HFF-Myc (cell line): ENCODE results near the gene C4BPB.

ENCODE experiments used
- DNase-seq: peaks from one replicate; pipeline ENCODE4 v3.0.0-alpha.2; 2011; ENCODE audit warnings: low read depth; ENCODE audit errors: extremely low read depth
- H3K4me3 ChIP-seq: replicated peaks from 2 replicates; pipeline ENCODE4 v1.5.1; 2011; ENCODE audit warnings: low read depth, mild to moderate bottlenecking, control low read depth, low read length
- CTCF ChIP-seq: IDR thresholded peaks from 2 replicates; pipeline ENCODE4 v1.5.1; 2012; ENCODE audit warnings: mild to moderate bottlenecking, low read depth, low read length, control low read depth; ENCODE audit errors: missing control alignments

The C4BPB gene

DNA sequence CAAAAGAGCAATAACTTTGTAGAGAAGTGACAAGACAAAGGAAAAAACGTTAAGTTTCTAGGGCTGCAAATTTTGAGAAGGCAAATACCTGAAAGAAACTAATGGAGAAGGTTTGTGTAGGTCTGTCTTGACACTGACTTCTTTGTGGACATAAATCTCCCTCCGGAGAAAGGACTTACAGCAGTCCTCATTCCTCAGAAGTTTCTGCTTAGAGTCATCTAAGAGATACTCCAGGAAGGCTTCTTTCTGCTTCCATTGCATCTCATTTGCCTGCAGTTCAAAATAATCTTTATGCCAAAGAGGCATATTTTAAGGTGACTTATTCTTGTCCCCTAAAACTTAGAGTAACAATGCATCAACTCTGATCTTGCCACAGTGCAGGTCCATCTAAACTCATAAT is 4.4 kb upstream of the C4BPB start:
- H3K4me3 ChIP-seq: no peak overlapping the region
- no peak for DNase-seq
- TF ChIP-seq CTCF: no peak

- DNase-seq: peak; percentile 29
- peak; percentile 52 for TF ChIP-seq CTCF
- no peak overlapping the region for H3K4me3 ChIP-seq
Measured at GRCh38 chr1:207084701-207085180, 3.9 kb upstream of the C4BPB start.

DNA sequence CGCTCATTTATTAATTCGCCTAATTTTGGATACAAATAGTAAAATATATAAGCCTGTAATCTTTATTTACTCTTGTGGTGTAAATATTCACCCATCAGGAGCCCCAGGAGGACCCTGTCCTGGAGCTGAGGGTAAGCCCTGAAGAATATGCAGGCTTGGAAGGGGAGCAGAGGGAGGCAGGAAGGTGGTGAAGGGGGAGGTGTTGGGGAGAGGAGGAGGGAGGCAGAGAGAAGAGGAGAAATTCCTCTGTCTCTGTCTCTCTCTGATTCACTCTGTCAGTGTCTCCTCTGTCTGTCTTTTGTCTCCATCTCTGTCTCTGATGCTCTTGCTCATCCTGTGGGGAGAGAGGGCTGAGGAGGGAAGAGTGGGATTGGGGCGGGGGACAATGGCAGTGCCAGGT is 2.8 kb upstream of the C4BPB start:
- no peak overlapping the region for H3K4me3 ChIP-seq
- TF ChIP-seq CTCF: no peak
- DNase-seq: no peak

DNA sequence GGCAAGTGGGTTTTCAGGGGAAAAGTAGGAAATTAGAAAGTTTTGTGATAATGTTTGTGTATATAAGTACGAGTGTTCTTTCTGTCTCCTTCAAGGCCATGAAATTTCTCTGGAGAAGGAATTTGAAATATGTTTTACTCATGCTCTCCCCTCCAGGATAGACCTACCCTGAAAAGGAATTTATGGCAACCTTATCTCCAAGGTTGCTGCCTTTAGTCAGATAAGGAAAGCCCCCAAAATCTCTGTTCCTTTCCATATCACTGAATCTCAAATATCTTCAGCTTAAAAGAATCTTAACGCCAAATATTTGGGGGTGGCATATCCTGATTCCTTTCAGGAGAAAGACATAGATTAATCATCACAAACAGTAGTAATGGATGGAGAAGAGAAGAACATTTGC is 499 bp upstream of the C4BPB start:
- TF ChIP-seq CTCF: no peak
- H3K4me3 ChIP-seq: no peak overlapping the region

DNA sequence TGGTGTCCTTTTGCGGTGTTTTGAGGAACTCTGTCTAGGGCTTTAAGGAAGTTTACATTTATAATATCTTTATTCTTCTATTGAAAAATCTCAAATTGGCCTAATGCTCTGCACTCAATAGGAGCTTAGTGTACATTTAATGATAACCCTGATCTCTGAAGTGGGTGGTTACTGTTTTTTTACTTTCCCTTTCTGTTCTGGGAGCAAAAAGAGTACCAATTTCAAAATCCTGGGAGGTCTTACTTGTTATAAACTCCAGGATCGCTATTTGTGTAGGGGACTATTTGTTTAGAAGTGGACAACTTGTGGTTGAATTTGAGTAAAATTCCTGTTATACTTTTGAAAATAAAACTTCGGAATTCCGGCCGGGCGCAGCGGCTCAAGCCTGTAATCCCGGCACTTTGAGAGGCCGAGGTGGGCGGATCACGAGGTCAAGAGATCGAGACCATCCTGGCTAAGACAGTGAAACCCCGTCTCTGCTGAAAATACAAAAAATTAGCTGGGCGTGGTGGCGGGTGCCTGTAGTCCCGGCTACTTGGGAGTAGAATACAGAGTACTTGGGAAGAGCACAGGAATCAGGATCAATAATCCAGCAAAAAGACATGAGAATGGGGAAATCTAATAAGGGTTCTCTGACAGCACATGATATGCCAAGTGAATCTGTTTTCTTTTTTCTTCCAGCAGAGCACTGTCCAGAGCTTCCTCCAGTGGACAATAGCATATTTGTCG is 1.1 kb downstream of the C4BPB start:
- H3K4me3 ChIP-seq: no peak overlapping the region
- no peak for TF ChIP-seq CTCF

More for the DNA sequence above, 499 bp upstream of the C4BPB start:
- no peak for DNase-seq

DNA sequence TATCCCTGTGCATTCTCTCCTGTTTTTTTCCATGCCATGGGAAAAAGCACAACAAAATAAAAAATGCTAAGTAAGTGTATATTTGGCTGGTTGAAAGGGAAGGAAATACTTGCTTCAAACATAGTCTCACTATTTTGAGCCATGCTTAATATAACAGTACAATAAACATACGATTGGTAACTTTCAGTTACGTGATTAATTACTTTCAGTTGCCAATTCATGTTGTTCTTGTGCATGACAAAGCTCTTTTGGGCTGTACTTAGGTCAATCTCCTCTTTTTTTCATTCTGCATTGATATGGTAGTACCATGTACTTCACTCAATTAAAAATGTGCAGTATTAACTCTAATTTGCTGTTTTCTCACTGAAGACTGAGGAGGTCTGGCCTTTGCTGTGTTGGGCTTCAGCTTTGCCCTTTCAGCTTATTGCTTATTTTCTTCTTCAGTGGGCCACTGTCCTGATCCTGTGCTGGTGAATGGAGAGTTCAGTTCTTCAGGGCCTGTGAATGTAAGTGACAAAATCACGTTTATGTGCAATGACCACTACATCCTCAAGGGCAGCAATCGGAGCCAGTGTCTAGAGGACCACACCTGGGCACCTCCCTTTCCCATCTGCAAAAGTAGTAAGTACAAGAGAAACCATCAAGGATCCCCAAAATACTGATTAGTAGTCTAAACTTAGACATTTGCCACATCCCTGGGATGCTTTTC is 2.7 kb downstream of the C4BPB start:
- no peak overlapping the region for H3K4me3 ChIP-seq
- DNase-seq: no peak
- no peak for TF ChIP-seq CTCF

More for the DNA sequence above, 1.1 kb downstream of the C4BPB start:
- no peak for DNase-seq

GRCh38 chr1:207093944-207094343 is 5.3 kb downstream of the C4BPB start:
- TF ChIP-seq CTCF: no peak
- H3K4me3 ChIP-seq: no peak overlapping the region
- DNase-seq: no peak
